Colonic mucosa (tissue), 4 donors: ENCODE results near the gene TFB2M. TPM values are rescaled to one million over a fixed set of nuclear protein-coding genes. Genes with fewer than 3 reads are reported as not detected.

Experiments
- DNase-seq: peaks from one replicate; pipeline ENCODE4 v3.0.0-alpha.2; 2020
- H3K27ac ChIP-seq: fragments of 200-600 bp; one replicate; pipeline ENCODE4 v1.8.0; 2021
- H3K27me3 ChIP-seq: fragments of 200-600 bp; one replicate; pipeline ENCODE4 v1.8.0; 2021
- H3K36me3 ChIP-seq: fragments of 200-600 bp; one replicate; pipeline ENCODE4 v1.8.0; 2021
- H3K4me1 ChIP-seq: fragments of 200-600 bp; one replicate; pipeline ENCODE4 v1.8.0; 2021; ENCODE audit warnings: mild to moderate bottlenecking
- H3K4me3 ChIP-seq: fragments of 200-600 bp; one replicate; pipeline ENCODE4 v1.8.0; 2021
- H3K9ac ChIP-seq, 2 donors: one replicate each; pipeline ENCODE4 v1.7.0; 2013; ENCODE audit warnings: control low read depth in 2 of 2, low read depth in 2 of 2, low read length in 2 of 2
- H3K9me3 ChIP-seq: fragments of 200-600 bp; one replicate; pipeline ENCODE4 v1.8.0; 2021
- intact Hi-C: fragments of 100-400 bp; cut with DNase I; formaldehyde crosslinking; loops from one replicate; pipeline ENCODE4 v1.14.1; 2022
- total RNA-seq, 2 donors: library from RNA; stranded (reverse); fragmentation: NEBNext Ultra II Directional in 1 of 2; extraction: Animal tissue kit (Norgen Biotek cat#: 25700) in 1 of 2; gene quantifications; one replicate each; pipeline ENCODE4 v1.2.1, GENCODE V29; 2021
- TF ChIP-seq, protein P1 (sequence below): fragments of 200-600 bp; IDR thresholded peaks from one replicate; pipeline ENCODE4 v1.8.0; 2022; ENCODE audit warnings: antibody characterized with exemption, mild to moderate bottlenecking
- donor health status: healthy.
- donor health status: DM: no; HTN: no; CAD: no.
- donor health status: DM: no; HTN: no; CAD: no.

Gene TFB2M
- total RNA-seq, 2 donors from 2014 or later, result 11.3 to 14.0 TPM

DNA sequence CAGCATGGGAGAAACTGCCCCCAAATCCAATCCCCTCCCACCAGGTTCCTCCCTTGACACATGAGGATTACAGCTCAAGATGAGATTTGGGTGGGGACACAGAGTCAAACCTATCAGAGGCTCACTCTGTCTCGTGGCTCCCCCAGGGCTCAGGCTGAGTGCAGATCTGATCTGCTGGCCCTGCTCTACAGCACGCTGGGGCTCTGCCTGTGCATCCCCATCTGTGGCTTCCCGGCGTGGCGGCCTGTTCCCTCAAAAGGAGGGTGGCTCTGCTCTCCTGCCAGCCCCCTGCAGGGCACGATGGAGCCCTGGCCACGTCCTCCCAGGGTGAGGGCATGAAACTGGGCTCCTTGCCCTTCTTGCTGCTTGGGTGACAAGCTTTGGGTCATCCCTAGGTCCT is 39.1 kb downstream of the TFB2M start:
- DNase-seq, result no peak
- TF ChIP-seq, protein P1, sequence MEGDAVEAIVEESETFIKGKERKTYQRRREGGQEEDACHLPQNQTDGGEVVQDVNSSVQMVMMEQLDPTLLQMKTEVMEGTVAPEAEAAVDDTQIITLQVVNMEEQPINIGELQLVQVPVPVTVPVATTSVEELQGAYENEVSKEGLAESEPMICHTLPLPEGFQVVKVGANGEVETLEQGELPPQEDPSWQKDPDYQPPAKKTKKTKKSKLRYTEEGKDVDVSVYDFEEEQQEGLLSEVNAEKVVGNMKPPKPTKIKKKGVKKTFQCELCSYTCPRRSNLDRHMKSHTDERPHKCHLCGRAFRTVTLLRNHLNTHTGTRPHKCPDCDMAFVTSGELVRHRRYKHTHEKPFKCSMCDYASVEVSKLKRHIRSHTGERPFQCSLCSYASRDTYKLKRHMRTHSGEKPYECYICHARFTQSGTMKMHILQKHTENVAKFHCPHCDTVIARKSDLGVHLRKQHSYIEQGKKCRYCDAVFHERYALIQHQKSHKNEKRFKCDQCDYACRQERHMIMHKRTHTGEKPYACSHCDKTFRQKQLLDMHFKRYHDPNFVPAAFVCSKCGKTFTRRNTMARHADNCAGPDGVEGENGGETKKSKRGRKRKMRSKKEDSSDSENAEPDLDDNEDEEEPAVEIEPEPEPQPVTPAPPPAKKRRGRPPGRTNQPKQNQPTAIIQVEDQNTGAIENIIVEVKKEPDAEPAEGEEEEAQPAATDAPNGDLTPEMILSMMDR, result no peak
- no peaks in the 10 kb centered on the region for H3K36me3 ChIP-seq
- H3K4me3 ChIP-seq, result no peak overlapping the region
- H3K9me3 ChIP-seq, result no peaks in the 10 kb centered on the region
- no peak overlapping the region for H3K27ac ChIP-seq
- H3K27me3 ChIP-seq, result no peaks in the 10 kb centered on the region
- intact Hi-C loops, result no loop called here
- H3K4me1 ChIP-seq, result no peaks in the 10 kb centered on the region
- no peak overlapping the region for H3K9ac ChIP-seq

DNA sequence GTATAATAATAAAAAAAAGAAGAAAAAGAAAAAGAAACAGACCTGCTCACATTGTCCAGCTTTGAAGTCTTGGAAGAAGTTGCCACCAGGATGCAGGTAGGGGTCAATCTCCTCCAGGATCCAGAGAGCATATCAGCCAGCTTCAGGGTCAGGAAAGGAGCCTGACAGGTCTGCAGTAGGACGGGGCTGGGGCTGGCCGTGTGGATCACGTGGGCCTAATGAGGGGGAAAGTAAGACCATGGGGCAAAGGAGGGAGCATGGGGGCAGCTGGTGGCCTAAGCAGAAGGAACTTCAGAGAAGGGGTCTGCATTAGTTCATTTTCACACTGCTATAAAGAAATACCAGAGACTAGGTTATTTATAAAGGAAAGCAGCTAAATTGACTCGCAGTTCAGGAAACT is 39.7 kb downstream of the TFB2M start:
- intact Hi-C loops, result no loop called here
- Histone ChIP-seq H3K36me3 (no peaks in the 10 kb centered on the region), H3K4me1 (no peaks in the 10 kb centered on the region), H3K9ac (no peak overlapping the region), H3K9me3 (no peaks in the 10 kb centered on the region), H3K27me3 (no peaks in the 10 kb centered on the region), H3K4me3 (no peak overlapping the region), H3K27ac (no peak overlapping the region)
- DNase-seq, result no peak
- TF ChIP-seq, protein P1, result no peak

DNA sequence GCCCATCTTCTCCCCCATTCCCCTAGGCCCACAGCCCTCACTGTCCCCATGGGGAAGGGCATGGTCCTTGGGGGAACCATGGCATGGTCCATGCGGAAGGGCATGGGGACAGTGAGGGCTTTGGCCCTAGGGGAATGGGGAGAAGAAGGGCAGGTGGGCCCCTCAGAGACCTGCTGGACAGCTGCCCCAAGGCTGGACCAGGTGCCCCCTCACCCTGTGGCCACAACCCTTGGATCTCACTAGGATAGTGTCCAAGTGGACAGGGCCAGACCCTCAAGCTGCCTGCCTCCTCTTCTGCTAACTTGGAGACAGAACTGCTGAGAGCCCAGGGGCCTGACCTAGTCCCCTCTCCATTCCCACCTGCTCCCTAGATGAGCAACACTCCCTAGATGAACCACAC is 46.5 kb downstream of the TFB2M start:
- no peak for DNase-seq
- TF ChIP-seq, protein P1, result no peak
- H3K4me1 ChIP-seq, result no peaks in the 10 kb centered on the region
- H3K27me3 ChIP-seq, result no peaks in the 10 kb centered on the region
- H3K27ac ChIP-seq, result no peak overlapping the region
- H3K4me3 ChIP-seq, result no peak overlapping the region
- H3K36me3 ChIP-seq, result no peaks in the 10 kb centered on the region
- no peaks in the 10 kb centered on the region for H3K9me3 ChIP-seq
- H3K9ac ChIP-seq, result no peak overlapping the region
- intact Hi-C loops, result no loop called here

DNA sequence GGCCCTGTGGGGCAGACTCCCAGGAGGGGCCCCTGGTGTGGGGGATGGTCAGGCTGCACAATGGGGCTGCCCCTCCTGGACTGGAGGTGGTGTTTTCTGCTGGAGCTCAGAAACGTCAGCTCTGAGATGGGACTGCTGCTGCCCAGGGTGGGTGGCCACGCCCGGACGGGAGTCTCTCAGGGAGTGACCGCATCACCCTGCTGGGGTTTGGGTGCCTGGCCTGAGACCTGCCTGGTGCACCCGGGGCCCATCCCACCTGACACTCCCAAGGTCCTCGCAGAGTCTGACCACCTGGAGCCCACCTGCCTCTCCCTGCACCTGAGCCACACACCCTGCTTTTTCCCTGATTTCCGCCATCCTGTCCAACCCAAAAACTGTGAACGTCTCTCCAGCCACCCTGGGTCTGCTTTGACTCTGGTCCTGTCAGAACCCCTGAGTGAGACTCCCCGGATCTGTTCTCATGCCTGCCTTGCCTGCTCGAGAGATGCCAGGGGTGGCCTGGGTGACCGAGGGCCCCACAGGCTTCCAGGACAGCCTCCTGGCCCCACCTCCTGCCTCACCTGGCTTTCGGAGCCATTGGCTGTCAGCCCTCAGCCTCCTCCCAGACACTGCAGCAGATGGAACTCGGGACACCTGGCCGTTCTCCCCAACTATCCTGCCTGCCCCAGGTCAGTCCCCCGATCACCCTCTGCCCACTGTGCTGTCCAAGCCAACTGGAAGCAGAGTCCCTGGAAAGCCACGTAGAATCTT is 47.4 kb downstream of the TFB2M start:
- TF ChIP-seq, protein P1, result no peak
- intact Hi-C loops, result no loop called here
- H3K36me3 ChIP-seq, result no peaks in the 10 kb centered on the region
- DNase-seq, result no peak
- H3K4me3 ChIP-seq, result no peak overlapping the region
- H3K9ac ChIP-seq, result no peak overlapping the region
- H3K27me3 ChIP-seq, result no peaks in the 10 kb centered on the region
- no peaks in the 10 kb centered on the region for H3K9me3 ChIP-seq
- H3K27ac ChIP-seq, result no peak overlapping the region
- no peaks in the 10 kb centered on the region for H3K4me1 ChIP-seq

DNA sequence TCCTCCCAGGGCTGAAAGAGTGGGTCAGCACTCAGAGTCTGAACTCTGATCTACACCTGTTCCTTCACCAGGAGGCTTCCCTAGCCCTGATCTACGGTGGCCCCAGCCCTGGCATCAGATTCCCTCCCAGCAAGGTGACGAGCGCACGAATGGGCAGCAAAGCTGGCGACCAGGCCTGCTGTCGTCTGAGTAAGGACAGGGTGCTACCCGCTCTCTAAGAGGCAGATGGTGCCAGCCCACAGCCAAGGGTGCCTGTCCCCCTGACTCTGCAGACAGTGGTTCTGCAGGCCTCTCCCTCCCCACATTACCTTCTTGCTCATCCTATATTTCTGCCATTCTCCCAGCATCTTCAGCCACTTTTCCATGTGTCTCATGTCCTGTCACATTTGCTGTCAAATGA is 48.7 kb downstream of the TFB2M start:
- H3K27me3 ChIP-seq, result no peaks in the 10 kb centered on the region
- DNase-seq, result no peak
- H3K36me3 ChIP-seq, result no peaks in the 10 kb centered on the region
- H3K4me1 ChIP-seq, result no peaks in the 10 kb centered on the region
- no peak overlapping the region for H3K4me3 ChIP-seq
- no peak overlapping the region for H3K9ac ChIP-seq
- no peaks in the 10 kb centered on the region for H3K9me3 ChIP-seq
- TF ChIP-seq, protein P1, result no peak
- intact Hi-C loops, result no loop called here
- no peak overlapping the region for H3K27ac ChIP-seq
